ENCODE measurements around the gene FPGS.

DNA sequence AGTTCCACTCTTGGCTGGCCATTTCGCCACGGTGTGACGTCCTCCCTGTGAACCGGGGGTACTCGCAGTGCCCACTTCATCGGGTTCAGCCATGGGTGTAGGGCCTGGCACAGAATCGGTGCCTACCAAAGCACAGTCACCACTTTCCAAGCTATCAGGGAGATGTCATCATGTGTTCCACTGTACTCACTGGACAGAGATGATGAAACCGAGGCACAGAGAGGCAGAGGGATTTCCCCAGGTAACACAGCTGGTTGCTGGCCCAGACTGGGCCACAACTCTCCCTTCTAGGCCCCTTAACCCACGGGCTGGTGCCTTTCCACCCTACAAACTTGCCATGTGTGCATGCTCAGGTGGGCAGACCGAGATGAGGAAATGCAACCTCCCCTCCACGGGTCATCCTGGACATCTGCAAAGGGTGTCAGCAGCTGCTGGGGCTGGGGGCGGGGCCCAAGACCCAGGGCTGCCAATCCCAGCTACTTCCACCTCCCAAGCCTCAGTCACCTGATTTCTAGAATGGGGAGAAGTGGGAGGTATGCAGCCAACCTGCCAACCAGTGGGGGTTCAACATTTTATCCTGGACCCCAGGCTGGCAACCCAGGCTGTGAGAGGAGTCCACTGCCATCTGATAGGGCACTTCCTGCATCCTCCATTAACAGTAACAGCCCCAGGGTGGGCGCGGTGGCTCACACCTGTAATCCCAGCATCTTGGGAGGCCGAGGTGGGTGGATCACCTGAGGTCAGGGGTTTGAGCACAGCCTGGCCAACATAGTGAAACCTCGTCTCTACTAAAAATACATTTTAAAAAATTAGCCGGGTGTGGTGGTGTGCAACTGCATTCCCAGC is 23.3 kb upstream of the FPGS start:
- TF ChIP-seq CTCF (conservative IDR thresholded peaks at IDR 0.05) (no peak), ZFX (IDR thresholded peaks at IDR 0.05) (no peak)

Measured in C4-2B (cell line).